Calu3 (cell line): Measurements from ENCODE around the gene TCF7L2. TPM values are rescaled to one million over a fixed set of nuclear protein-coding genes. Genes with fewer than 3 reads are reported as not detected.

Source experiments
- BruUV-seq: library from RNA; stranded (reverse); fragments of 400-500 nt; replicated peaks from 2 replicates; lab custom pipeline; 2021; lab: Mats Ljungman, UMichigan
- CTCF ChIA-PET: fragments of 300-600 bp; sonication (Branson Sonifier 250); formaldehyde crosslinking; loops from one replicate; lab custom pipeline; 2022; ENCODE audit warnings: antibody characterized with exemption; lab: Charles Lee
- DNase-seq: peaks from one replicate; pipeline ENCODE4 v3.0.0; 2022
- H3K27ac Mint-ChIP-seq: one replicate; pipeline ENCODE4 v1.8.0; 2022; ENCODE audit warnings: mixed read lengths; ENCODE audit not compliant: unreplicated experiment
- H3K27me3 Mint-ChIP-seq: one replicate; pipeline ENCODE4 v1.8.0; 2022; ENCODE audit warnings: mixed read lengths; ENCODE audit not compliant: unreplicated experiment
- H3K36me3 Mint-ChIP-seq: one replicate; pipeline ENCODE4 v1.8.0; 2022; ENCODE audit warnings: mild to moderate bottlenecking, moderate library complexity, mixed read lengths; ENCODE audit not compliant: insufficient read depth, unreplicated experiment
- H3K4me1 Mint-ChIP-seq: one replicate; pipeline ENCODE4 v1.8.0; 2022; ENCODE audit warnings: mild to moderate bottlenecking, low read depth, mixed read lengths; ENCODE audit not compliant: unreplicated experiment
- H3K4me3 Mint-ChIP-seq: one replicate; pipeline ENCODE4 v1.8.0; 2022; ENCODE audit warnings: mild to moderate bottlenecking, low read depth, moderate library complexity, mixed read lengths; ENCODE audit not compliant: unreplicated experiment
- H3K9me3 Mint-ChIP-seq: one replicate; pipeline ENCODE4 v1.8.0; 2022; ENCODE audit warnings: low read depth, mixed read lengths; ENCODE audit not compliant: unreplicated experiment
- CTCF ChIP-seq: fragments of 200-600 bp; IDR thresholded peaks from one replicate; pipeline ENCODE4 v1.8.0; 2022; ENCODE audit warnings: antibody characterized with exemption; ENCODE audit not compliant: unreplicated experiment
- intact Hi-C: fragments of 100-400 bp; cut with micrococcal nuclease; formaldehyde crosslinking; loops from one replicate; pipeline ENCODE4 v1.10.0; 2022; ENCODE audit not compliant: unreplicated experiment
- total RNA-seq: library from RNA; stranded (reverse); gene quantifications from 2 replicates; pipeline ENCODE4 v1.2.3, GENCODE V29; 2022

Gene TCF7L2
- total RNA-seq, 1 experiment from 2014 or later, result 36.6 TPM

DNA sequence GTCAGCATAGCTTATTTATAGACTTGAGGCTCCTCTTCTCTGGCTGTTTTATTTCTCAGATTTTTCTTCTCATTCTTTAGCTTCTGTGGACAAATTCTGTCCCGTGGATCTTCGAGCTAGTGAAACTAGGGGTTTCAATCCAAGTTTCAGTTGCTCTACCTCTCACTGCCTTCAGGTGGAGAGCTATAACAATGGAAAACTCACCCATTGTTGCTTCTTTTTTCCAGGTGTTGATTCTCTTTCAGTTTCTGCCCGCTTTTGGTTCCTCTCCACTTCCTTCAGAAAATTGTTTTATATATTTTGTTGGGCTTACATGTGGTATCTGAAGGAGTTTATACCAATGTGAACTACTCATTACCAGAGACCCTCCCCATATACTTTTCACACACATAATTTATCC is 266.1 kb downstream of the TCF7L2 start:
- intact Hi-C loops, result loop anchor here (5.0 to 10.0 kb wide), 2 partner anchors 171 to 741 kb away; no protein-coding TSS in a partner anchor
- BruUV-seq, result no TSS peak
- no peak for TF ChIP-seq CTCF
- no peak overlapping the region for H3K4me3 Mint-ChIP-seq
- H3K36me3 Mint-ChIP-seq, result no peaks in the 10 kb centered on the region
- H3K27ac Mint-ChIP-seq, result no peak overlapping the region
- CTCF ChIA-PET, result no interaction called here
- DNase-seq, result no peak
- H3K4me1 Mint-ChIP-seq, result no peaks in the 10 kb centered on the region
- no peaks in the 10 kb centered on the region for H3K9me3 Mint-ChIP-seq
- no peaks in the 10 kb centered on the region for H3K27me3 Mint-ChIP-seq
